ENCODE results near the gene RXRA.

Gene RXRA

GRCh38 chr9:134429007-134429406 lies 102.8 kb downstream of the RXRA start:
- no peak for DNase-seq (ENCODE audit: low read depth in 2 of 3, low spot score in 2 of 3)

- DNase-seq (ENCODE audit: low read depth in 2 of 3, low spot score in 2 of 3): no peak
Measured at GRCh38 chr9:134429481-134429880, 103.2 kb downstream of the RXRA start.

GRCh38 chr9:134431095-134431494 lies 104.8 kb downstream of the RXRA start:
- no peak for DNase-seq (ENCODE audit: low read depth in 2 of 3, low spot score in 2 of 3)

GRCh38 chr9:134431626-134432025 lies 105.4 kb downstream of the RXRA start:
- no peak for DNase-seq (ENCODE audit: low read depth in 2 of 3, low spot score in 2 of 3)

- no peak for DNase-seq (ENCODE audit: low read depth in 2 of 3, low spot score in 2 of 3)
Measured at GRCh38 chr9:134432471-134432870, 106.2 kb downstream of the RXRA start.

- DNase-seq (ENCODE audit: low read depth in 2 of 3, low spot score in 2 of 3): no peak
Measured at GRCh38 chr9:134433101-134433500, 106.8 kb downstream of the RXRA start.

- no peak for DNase-seq (ENCODE audit: low read depth in 2 of 3, low spot score in 2 of 3)
Measured at GRCh38 chr9:134433909-134434882, 107.9 kb downstream of the RXRA start.

GRCh38 chr9:134434894-134435506 lies 108.7 kb downstream of the RXRA start:
- no peak for DNase-seq (ENCODE audit: low read depth in 2 of 3, low spot score in 2 of 3)

GRCh38 chr9:134435550-134436378 lies 109.5 kb downstream of the RXRA start:
- no peak for DNase-seq (ENCODE audit: low read depth in 2 of 3, low spot score in 2 of 3)

- no peak for DNase-seq (ENCODE audit: low read depth in 2 of 3, low spot score in 2 of 3)
Measured at GRCh38 chr9:134436379-134436762, 110.1 kb downstream of the RXRA start.

- no peak for DNase-seq (ENCODE audit: low read depth in 2 of 3, low spot score in 2 of 3)
Measured at GRCh38 chr9:134436911-134437310, 110.7 kb downstream of the RXRA start.

GRCh38 chr9:134437403-134438194 lies 111.3 kb downstream of the RXRA start:
- DNase-seq (ENCODE audit: low read depth in 2 of 3, low spot score in 2 of 3): no peak

- DNase-seq (ENCODE audit: low read depth in 2 of 3, low spot score in 2 of 3): no peak
Measured at GRCh38 chr9:134438195-134438788, 112.0 kb downstream of the RXRA start.

- DNase-seq (ENCODE audit: low read depth in 2 of 3, low spot score in 2 of 3): no peak
Measured at GRCh38 chr9:134439368-134439784, 113.1 kb downstream of the RXRA start.

- DNase-seq (ENCODE audit: low read depth in 2 of 3, low spot score in 2 of 3): no peak
Measured at GRCh38 chr9:134440636-134441226, 114.5 kb downstream of the RXRA start.

- DNase-seq (ENCODE audit: low read depth in 2 of 3, low spot score in 2 of 3): no peak
Measured at GRCh38 chr9:134441227-134442084, 115.2 kb downstream of the RXRA start.

- no peak for DNase-seq (ENCODE audit: low read depth in 2 of 3, low spot score in 2 of 3)
Measured at GRCh38 chr9:134442085-134442474, 115.8 kb downstream of the RXRA start.

GRCh38 chr9:134442486-134443173 lies 116.4 kb downstream of the RXRA start:
- DNase-seq (ENCODE audit: low read depth in 2 of 3, low spot score in 2 of 3): no peak
